ENCODE measurements around the gene ABHD12.

- no peak for TF ChIP-seq CTCF (IDR thresholded peaks at IDR 0.05; ENCODE audit: extremely low read depth in 1 of 2, insufficient read depth in 1 of 2, low read depth in 1 of 2, low read length in 2 of 2)
- no peak for TF ChIP-seq JUN (IDR thresholded peaks at IDR 0.05; ENCODE audit: borderline replicate concordance, insufficient read depth, insufficient read length, low read depth)
- no peak for TF ChIP-seq FOS (IDR thresholded peaks at IDR 0.05; ENCODE audit: borderline replicate concordance, insufficient read depth, low read length)
- TF ChIP-seq MAX (IDR thresholded peaks at IDR 0.05; ENCODE audit: insufficient read depth, insufficient read length) = no peak
- TF ChIP-seq MYC (IDR thresholded peaks at IDR 0.05; ENCODE audit: low read depth, low read length) = no peak
- TF ChIP-seq POLR2AphosphoS5 (IDR thresholded peaks at IDR 0.05; ENCODE audit: insufficient read depth, low read depth, low read length) = no peak
- no peak for TF ChIP-seq POLR2A (IDR thresholded peaks at IDR 0.05; ENCODE audit: low read depth, low read length)
- no peak for TF ChIP-seq EZH2 (IDR thresholded peaks at IDR 0.05; ENCODE audit: borderline replicate concordance, low read depth, low read length, severe bottlenecking)
Observed at GRCh38 chr20:25341716-25342680, 48.6 kb downstream of the ABHD12 start.
